Suprapubic skin (tissue), 4 donors: Measurements from ENCODE around the gene BORCS5. TPM values are rescaled to one million over a fixed set of nuclear protein-coding genes. Genes with fewer than 3 reads are reported as not detected.
A peak's percentile ranks its signal among the peaks of the same experiment; 100 is the strongest.
"Not testable (repeated sequence)": the region's sequence is repeated elsewhere in the genome, so short reads cannot be mapped to it uniquely, and the experiment has no call there.

ENCODE experiments used
- DNase-seq, 2 donors: peaks; one replicate each; pipeline ENCODE4 v3.0.0-alpha.2; 2019; ENCODE audit warnings: low spot score in 2 of 2
- H3K27ac ChIP-seq: fragments of 200-600 bp; sonication (generic); one replicate; pipeline ENCODE4 v1.5.1; 2019
- H3K27me3 ChIP-seq: fragments of 200-600 bp; sonication (generic); one replicate; pipeline ENCODE4 v1.5.1; 2019
- H3K36me3 ChIP-seq: fragments of 200-600 bp; sonication (generic); one replicate; pipeline ENCODE4 v1.5.1; 2019
- H3K4me1 ChIP-seq: fragments of 200-600 bp; sonication (generic); one replicate; pipeline ENCODE4 v1.5.1; 2019
- H3K4me3 ChIP-seq: fragments of 200-600 bp; sonication (generic); one replicate; pipeline ENCODE4 v1.5.1; 2019; ENCODE audit warnings: mild to moderate bottlenecking
- H3K9me3 ChIP-seq: fragments of 200-600 bp; sonication (generic); one replicate; pipeline ENCODE4 v1.5.1; 2019
- CTCF ChIP-seq, 2 donors: fragments of 200-600 bp in 1 of 2; fragments of 450-650 bp in 1 of 2; sonication (generic) in 1 of 2; IDR thresholded peaks; one replicate each; pipeline ENCODE4 v1.5.1; 2016 to 2019; ENCODE audit warnings: antibody characterized with exemption in 2 of 2, mild to moderate bottlenecking in 1 of 2, moderate library complexity in 1 of 2
- EP300 ChIP-seq: sonication (generic); formaldehyde crosslinking; IDR thresholded peaks from one replicate; pipeline ENCODE4 v1.6.1; 2017; ENCODE audit warnings: antibody characterized with exemption
- POLR2A ChIP-seq, 2 donors: fragments of 450-650 bp; IDR thresholded peaks; one replicate each; pipeline ENCODE4 v1.6.1; 2017; ENCODE audit warnings: antibody characterized with exemption in 2 of 2, mild to moderate bottlenecking in 2 of 2, moderate library complexity in 2 of 2
- POLR2AphosphoS5 ChIP-seq, 3 donors: sonication (generic); formaldehyde crosslinking; IDR thresholded peaks; one replicate each; pipeline ENCODE4 v1.6.1; 2017; ENCODE audit warnings: antibody characterized with exemption in 3 of 3
- WGBS: methylation state at CpG from one replicate; pipeline ENCODE4 v1.1.5; 2018; 5-methylcytosine and 5-hydroxymethylcytosine counted together
- total RNA-seq, 4 donors: library from RNA; depleted of rRNA; stranded (reverse); fragments of >200 nt; gene quantifications; one replicate each; pipeline ENCODE4 v1.1.0, GENCODE V29; 2016

The BORCS5 gene
- total RNA-seq, 4 donors from 2014 or later = 11.3 to 51.6 (median 21.0) TPM

GRCh38 chr12:12468575-12468974 is 111.7 kb downstream of the BORCS5 start:
- TF ChIP-seq POLR2A (IDR thresholded peaks at IDR 0.05) (no peak), POLR2AphosphoS5 (IDR thresholded peaks at IDR 0.05) (no peak), EP300 (no peak), CTCF (IDR thresholded peaks at IDR 0.05) (no peak)

GRCh38 chr12:12469386-12469785 is 112.5 kb downstream of the BORCS5 start:
- no peak overlapping the region for H3K4me3 ChIP-seq
- no peaks in the 10 kb centered on the region for H3K27me3 ChIP-seq
- DNase-seq = no peak
- 63% methylated on average over 7 of the region's 7 CpGs for WGBS
- peaks cover 13% of the 10 kb centered on the region for H3K36me3 ChIP-seq
- TF ChIP-seq EP300 (no peak), POLR2AphosphoS5 (IDR thresholded peaks at IDR 0.05) (no peak), POLR2A (IDR thresholded peaks at IDR 0.05) (no peak), CTCF (IDR thresholded peaks at IDR 0.05) (no peak)
- peaks cover 9% of the 10 kb centered on the region for H3K4me1 ChIP-seq
- H3K27ac ChIP-seq = peak overlapping the region; percentile 3
- no peaks in the 10 kb centered on the region for H3K9me3 ChIP-seq

More at GRCh38 chr12:12468575-12468974, 111.7 kb downstream of the BORCS5 start:
- H3K4me1 ChIP-seq = peaks cover 9% of the 10 kb centered on the region
- no peak overlapping the region for H3K4me3 ChIP-seq
- H3K9me3 ChIP-seq = no peaks in the 10 kb centered on the region
- DNase-seq = no peak
- H3K27ac ChIP-seq = peak overlapping the region; percentile 38
- H3K36me3 ChIP-seq = peaks cover 12% of the 10 kb centered on the region
- WGBS = 89% methylated on average over 3 of the region's 3 CpGs
- H3K27me3 ChIP-seq = no peaks in the 10 kb centered on the region

GRCh38 chr12:12470751-12471306 is 114.0 kb downstream of the BORCS5 start:
- Histone ChIP-seq H3K36me3 (peaks cover 11% of the 10 kb centered on the region), H3K4me3 (no peak overlapping the region), H3K27ac (no peak overlapping the region), H3K9me3 (no peaks in the 10 kb centered on the region), H3K4me1 (peaks cover 9% of the 10 kb centered on the region), H3K27me3 (no peaks in the 10 kb centered on the region)
- DNase-seq = no peak
- 43% methylated on average over 7 of the region's 7 CpGs for WGBS
- TF ChIP-seq CTCF (IDR thresholded peaks at IDR 0.05) = no peak
- no peak for TF ChIP-seq POLR2A (IDR thresholded peaks at IDR 0.05)
- no peak for TF ChIP-seq EP300
- TF ChIP-seq POLR2AphosphoS5 (IDR thresholded peaks at IDR 0.05) = no peak

GRCh38 chr12:12471982-12472961 is 115.4 kb downstream of the BORCS5 start:
- H3K4me3 ChIP-seq, H3K4me1 ChIP-seq, H3K9me3 ChIP-seq, DNase-seq, H3K27me3 ChIP-seq, H3K27ac ChIP-seq: not testable (repeated sequence)
- WGBS = 94% methylated on average over 21 of the region's 37 CpGs
- H3K36me3 ChIP-seq = peaks cover 24% of the 10 kb centered on the region

GRCh38 chr12:12473223-12473622 is 116.3 kb downstream of the BORCS5 start:
- no peak overlapping the region for H3K4me3 ChIP-seq
- no peak overlapping the region for H3K27ac ChIP-seq
- H3K9me3 ChIP-seq = no peaks in the 10 kb centered on the region
- peaks cover 30% of the 10 kb centered on the region for H3K36me3 ChIP-seq
- no peaks in the 10 kb centered on the region for H3K27me3 ChIP-seq
- H3K4me1 ChIP-seq = peaks cover 4% of the 10 kb centered on the region
- 96% methylated on average over 4 of the region's 4 CpGs for WGBS
- TF ChIP-seq POLR2A (IDR thresholded peaks at IDR 0.05) (no peak), EP300 (no peak), CTCF (IDR thresholded peaks at IDR 0.05) (no peak), POLR2AphosphoS5 (IDR thresholded peaks at IDR 0.05) (no peak)
- no peak for DNase-seq
